ENCODE data around the gene DNPH1. TPM values are rescaled to one million over a fixed set of nuclear protein-coding genes. Genes with fewer than 3 reads are reported as not detected.

The DNPH1 gene
- polyA plus RNA-seq, 6 donors from 2014 or later = 101 to 176 (median 133) TPM

GRCh38 chr6:43247114-43247999 is 18.1 kb upstream of the DNPH1 start:
- Mint-ChIP-seq H3K27me3 (peaks cover 18 to 26% (median 24%) of the 10 kb centered on the region in 3 donors), H3K27ac (peak overlapping the region; percentile 87 to 94 (median 94)), H3K9me3 (no peaks in the 10 kb centered on the region), H3K36me3 (no peaks in the 10 kb centered on the region), H3K4me1 (peaks cover 23 to 26% (median 24%) of the 10 kb centered on the region in 3 donors), H3K4me3 (peak overlapping the region in 6 of 8 donors; percentile 87 to 97 (median 92))
- peak; percentile 90 for ATAC-seq (ENCODE audit: low read depth in 2 of 2)
- DNase-seq = peak; percentile 76

DNA sequence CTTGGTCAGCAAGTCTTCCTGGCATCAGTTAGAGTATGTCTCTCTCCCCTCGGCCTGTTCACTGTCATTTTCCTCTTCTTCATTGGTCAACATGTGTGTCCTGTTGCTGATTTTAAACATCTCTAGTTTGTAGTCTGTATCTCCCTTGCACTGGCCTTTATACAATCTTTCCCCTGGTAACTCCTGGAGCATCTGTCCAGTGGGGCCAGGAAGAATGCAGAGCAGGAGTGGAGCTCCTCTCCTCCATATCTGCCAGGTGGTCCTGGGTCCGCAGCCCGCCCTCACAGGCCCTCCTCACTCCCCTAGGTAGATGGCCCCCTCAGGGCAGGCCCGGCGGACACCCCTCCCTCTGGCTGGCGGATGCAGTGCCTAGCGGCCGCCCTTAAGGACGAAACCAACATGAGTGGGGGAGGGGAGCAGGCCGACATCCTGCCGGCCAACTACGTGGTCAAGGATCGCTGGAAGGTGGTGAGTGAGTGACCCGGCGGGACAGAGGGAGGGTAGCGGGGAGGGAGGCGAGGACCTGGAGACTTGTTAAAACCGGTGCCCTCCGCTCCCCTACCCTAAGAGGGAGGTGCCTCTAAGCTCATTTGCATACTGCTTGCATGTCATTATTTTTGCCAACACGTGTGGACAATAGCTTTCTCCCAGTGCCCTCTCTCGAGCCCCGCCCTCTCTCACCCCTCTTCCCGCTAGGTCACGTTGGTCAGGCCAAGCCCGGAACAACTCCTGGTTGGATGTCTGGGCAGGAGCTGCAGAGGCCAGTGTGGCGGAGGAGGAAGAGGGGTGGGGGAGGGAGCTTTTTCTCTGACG is 17.2 kb upstream of the DNPH1 start:
- Mint-ChIP-seq H3K4me1 (peaks cover 19 to 26% (median 24%) of the 10 kb centered on the region in 3 donors), H3K36me3 (no peaks in the 10 kb centered on the region), H3K27ac (peak overlapping the region in 5 of 6 donors; percentile 40 to 94 (median 89)), H3K4me3 (peak overlapping the region in 6 of 8 donors; percentile 87 to 97 (median 92)), H3K27me3 (peaks cover 9 to 26% (median 18%) of the 10 kb centered on the region in 3 donors), H3K9me3 (no peaks in the 10 kb centered on the region)
- DNase-seq (no peak), ATAC-seq (ENCODE audit: low read depth in 2 of 2) (peak; percentile 13 to 27)

- peaks cover 11 to 19% (median 18%) of the 10 kb centered on the region in 3 donors for H3K4me1 Mint-ChIP-seq
- peaks cover 7 to 33% (median 25%) of the 10 kb centered on the region in 3 donors for H3K27me3 Mint-ChIP-seq
- no peak overlapping the region for H3K27ac Mint-ChIP-seq
- H3K9me3 Mint-ChIP-seq = peaks cover 0 to 8% (median 7%) of the 10 kb centered on the region in 7 donors
- ATAC-seq (ENCODE audit: low read depth in 2 of 2) = no peak
- DNase-seq = no peak
- H3K4me3 Mint-ChIP-seq = no peak overlapping the region
- peaks cover 0 to 7% of the 10 kb centered on the region in 2 donors for H3K36me3 Mint-ChIP-seq
These were observed 14.5 kb upstream of the DNPH1 start for GRCh38 chr6:43243664-43244321.

DNA sequence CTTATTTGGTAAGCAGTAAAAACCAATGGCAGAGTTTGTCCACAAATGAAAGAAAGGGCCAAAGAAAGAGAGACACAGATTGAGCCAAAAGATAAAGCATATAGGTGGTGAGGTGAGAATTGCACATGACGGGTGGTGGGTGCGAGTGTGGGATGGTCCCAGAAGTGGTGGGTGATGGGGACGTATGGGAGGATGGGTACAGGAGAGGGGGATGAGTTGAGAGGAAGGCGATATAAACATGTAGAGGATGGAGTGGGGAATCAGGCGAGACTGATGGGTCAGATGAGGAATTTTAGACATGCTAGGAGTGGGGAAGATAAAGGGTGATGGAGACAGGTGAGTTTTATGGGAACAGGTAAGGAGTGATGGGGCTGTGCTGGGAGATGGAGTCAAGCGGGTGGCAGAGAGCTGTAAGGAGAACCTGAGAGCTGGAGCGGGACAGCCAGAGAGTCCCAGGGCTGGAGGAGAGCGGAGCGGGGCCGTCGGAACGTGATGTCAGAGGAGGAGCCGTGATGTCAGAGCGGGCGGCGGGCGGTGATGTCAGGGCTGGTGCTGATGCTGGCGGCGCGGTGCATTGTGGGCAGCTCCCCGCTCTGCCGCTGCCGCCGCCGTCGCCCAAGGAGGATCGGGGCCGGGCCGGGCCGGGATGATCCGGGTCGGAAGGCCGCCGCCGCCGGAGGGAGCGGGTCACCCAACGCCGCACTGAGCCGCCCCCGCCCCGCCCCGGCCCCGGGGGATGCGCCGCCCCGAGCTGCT is 13.8 kb upstream of the DNPH1 start, which contains the start of gene TTBK1:
TTBK1 (plus strand) TSS at position 574 of the 756 bp plus-strand sequence. CDS start 3,180 bp downstream, outside the sequence.
- no peak within 1 kb of the TSS for H3K4me3 Mint-ChIP-seq
- no peak within 1 kb of the TSS for H3K27ac Mint-ChIP-seq
- H3K36me3 Mint-ChIP-seq = peaks cover 0 to 12% of the 10 kb centered on the region in 2 donors
- DNase-seq (no peak), ATAC-seq (ENCODE audit: low read depth in 2 of 2) (no peak)
- peaks cover 0 to 9% (median 8%) of the 10 kb centered on the region in 7 donors for H3K9me3 Mint-ChIP-seq
- H3K4me1 Mint-ChIP-seq = peaks cover 11 to 18% (median 17%) of the 10 kb centered on the region in 3 donors
- peaks cover 14 to 33% (median 31%) of the 10 kb centered on the region in 3 donors for H3K27me3 Mint-ChIP-seq

GRCh38 chr6:43241446-43241845 is 12.2 kb upstream of the DNPH1 start:
- ATAC-seq (ENCODE audit: low read depth in 2 of 2) = no peak
- peaks cover 0 to 10% (median 8%) of the 10 kb centered on the region in 7 donors for H3K9me3 Mint-ChIP-seq
- DNase-seq = no peak
- peaks cover 0 to 12% of the 10 kb centered on the region in 2 donors for H3K36me3 Mint-ChIP-seq
- H3K4me3 Mint-ChIP-seq = no peak overlapping the region
- H3K27ac Mint-ChIP-seq = no peak overlapping the region
- H3K27me3 Mint-ChIP-seq = peaks cover 26 to 40% (median 28%) of the 10 kb centered on the region in 3 donors
- peaks cover 0 to 5% (median 2%) of the 10 kb centered on the region in 3 donors for H3K4me1 Mint-ChIP-seq

- H3K9me3 Mint-ChIP-seq = peaks cover 0 to 10% (median 8%) of the 10 kb centered on the region in 7 donors
- peaks cover 0 to under 1% (median 0%) of the 10 kb centered on the region in 3 donors for H3K4me1 Mint-ChIP-seq
- H3K27ac Mint-ChIP-seq = no peak overlapping the region
- H3K36me3 Mint-ChIP-seq = peaks cover 0 to 12% of the 10 kb centered on the region in 2 donors
- H3K4me3 Mint-ChIP-seq = peak overlapping the region in 1 of 8 donors; percentile 60
- peaks cover 29 to 40% (median 32%) of the 10 kb centered on the region in 3 donors for H3K27me3 Mint-ChIP-seq
- ATAC-seq (ENCODE audit: low read depth in 2 of 2) (no peak), DNase-seq (no peak)
These were observed 11.7 kb upstream of the DNPH1 start for GRCh38 chr6:43240950-43241349.

- Mint-ChIP-seq H3K27ac (no peak overlapping the region), H3K4me1 (no peaks in the 10 kb centered on the region), H3K27me3 (peaks cover 33 to 47% (median 43%) of the 10 kb centered on the region in 3 donors), H3K4me3 (no peak overlapping the region), H3K36me3 (peaks cover 0 to 12% of the 10 kb centered on the region in 2 donors), H3K9me3 (peaks cover 0 to 10% (median 8%) of the 10 kb centered on the region in 7 donors)
- ATAC-seq (ENCODE audit: low read depth in 2 of 2) = no peak
- no peak for DNase-seq
These were observed 9.8 kb upstream of the DNPH1 start for GRCh38 chr6:43239054-43239453.

DNA sequence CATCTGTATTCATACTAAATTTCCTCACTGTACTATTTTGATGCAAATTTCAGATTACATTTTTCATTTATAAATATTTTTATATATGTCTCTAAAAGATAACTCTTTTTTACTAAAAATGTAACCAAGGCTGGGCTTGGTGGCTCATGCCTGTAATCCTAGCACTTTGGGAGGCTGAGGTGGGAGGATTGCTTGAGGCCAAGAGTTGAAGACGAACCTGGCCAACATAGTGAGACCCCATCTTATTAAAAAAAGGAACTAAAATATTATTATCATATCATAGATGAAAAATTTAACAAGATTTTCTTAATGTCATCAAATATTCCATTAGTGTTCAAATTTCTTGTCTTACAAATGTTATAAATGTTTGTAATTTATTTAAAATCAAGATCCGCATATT is 6.6 kb upstream of the DNPH1 start:
- Mint-ChIP-seq H3K36me3 (peaks cover 0 to 12% of the 10 kb centered on the region in 2 donors), H3K9me3 (peaks cover 0 to 10% (median 8%) of the 10 kb centered on the region in 7 donors), H3K27me3 (peaks cover 23 to 65% (median 63%) of the 10 kb centered on the region in 3 donors)

DNA sequence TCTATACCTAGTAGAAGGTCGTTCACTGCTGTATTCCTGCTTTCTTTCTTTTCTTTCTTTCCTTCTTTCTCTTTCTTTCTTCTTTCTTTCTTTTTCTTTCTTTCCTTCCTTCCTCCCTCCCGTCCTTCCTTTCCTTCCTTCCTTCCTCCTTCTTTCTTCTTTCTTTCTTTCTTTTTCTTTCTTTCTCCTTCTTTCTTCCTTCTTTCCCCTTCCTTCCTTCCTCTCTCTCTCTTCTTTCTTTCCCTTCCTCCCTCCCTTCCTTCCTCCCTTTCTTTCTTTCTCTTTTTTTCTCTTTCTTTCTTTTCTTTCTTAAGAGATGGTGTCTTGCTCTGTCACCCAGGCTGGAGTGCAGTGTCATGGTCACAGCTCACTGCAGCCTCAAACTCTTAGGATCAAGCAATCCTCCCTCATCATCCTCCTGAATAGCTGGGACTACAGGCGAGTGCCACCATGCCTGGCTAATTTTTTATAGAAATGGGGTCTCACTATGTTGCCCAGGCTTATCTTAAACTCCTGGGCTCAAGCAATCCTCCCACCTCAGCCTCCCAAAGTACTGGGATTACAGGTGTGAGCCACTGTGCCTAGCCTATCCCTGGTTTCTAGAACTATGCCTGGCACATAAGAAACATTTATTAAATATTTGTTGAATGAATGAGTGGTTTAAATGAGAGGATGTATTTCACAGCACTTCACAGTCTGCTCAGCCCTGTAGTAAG is 2.6 kb upstream of the DNPH1 start:
- H3K4me3 Mint-ChIP-seq = peak overlapping the region in 5 of 8 donors; percentile 5 to 77 (median 49)
- no peak for DNase-seq
- H3K27me3 Mint-ChIP-seq = peaks cover 11 to 42% (median 29%) of the 10 kb centered on the region in 3 donors
- peak overlapping the region in 3 of 6 donors; percentile 40 to 88 (median 82) for H3K27ac Mint-ChIP-seq
- H3K9me3 Mint-ChIP-seq = no peaks in the 10 kb centered on the region
- ATAC-seq (ENCODE audit: low read depth in 2 of 2) = no peak
- no peaks in the 10 kb centered on the region for H3K36me3 Mint-ChIP-seq
- peaks cover 11 to 24% (median 16%) of the 10 kb centered on the region in 3 donors for H3K4me1 Mint-ChIP-seq

More for the DNA sequence above, 6.6 kb upstream of the DNPH1 start:
- Mint-ChIP-seq H3K27ac (no peak overlapping the region), H3K4me3 (no peak overlapping the region), H3K4me1 (peaks cover 0 to 7% (median 0%) of the 10 kb centered on the region in 3 donors)
- no peak for DNase-seq
- ATAC-seq (ENCODE audit: low read depth in 2 of 2) = no peak

DNA sequence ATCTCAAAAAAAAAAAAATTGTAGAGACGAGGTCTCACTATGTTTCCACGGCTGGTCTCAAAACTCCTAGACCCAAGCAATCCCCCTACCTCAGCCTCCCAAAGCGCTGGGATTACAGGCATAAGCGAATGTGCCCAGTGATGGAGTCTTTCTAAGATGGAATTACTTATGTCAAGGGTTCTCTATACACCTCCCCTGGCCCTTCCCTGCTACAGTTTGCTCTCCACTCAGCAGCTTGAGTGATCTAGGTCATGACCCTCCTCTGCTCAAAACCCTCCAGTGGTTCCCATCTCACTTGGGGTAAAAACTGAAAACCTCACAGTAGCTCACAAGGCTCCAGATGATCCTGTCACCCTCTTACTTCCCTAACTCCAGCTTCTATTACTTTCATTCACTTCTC is 1.8 kb upstream of the DNPH1 start:
- DNase-seq (no peak), ATAC-seq (ENCODE audit: low read depth in 2 of 2) (no peak)
- Mint-ChIP-seq H3K4me3 (peak overlapping the region in 3 of 8 donors; percentile 5 to 77 (median 13)), H3K4me1 (peaks cover 16 to 32% (median 24%) of the 10 kb centered on the region in 3 donors), H3K27ac (peak overlapping the region in 3 of 6 donors; percentile 9 to 78 (median 40)), H3K27me3 (peaks cover 8 to 34% (median 25%) of the 10 kb centered on the region in 3 donors), H3K36me3 (no peaks in the 10 kb centered on the region), H3K9me3 (no peaks in the 10 kb centered on the region)

DNA sequence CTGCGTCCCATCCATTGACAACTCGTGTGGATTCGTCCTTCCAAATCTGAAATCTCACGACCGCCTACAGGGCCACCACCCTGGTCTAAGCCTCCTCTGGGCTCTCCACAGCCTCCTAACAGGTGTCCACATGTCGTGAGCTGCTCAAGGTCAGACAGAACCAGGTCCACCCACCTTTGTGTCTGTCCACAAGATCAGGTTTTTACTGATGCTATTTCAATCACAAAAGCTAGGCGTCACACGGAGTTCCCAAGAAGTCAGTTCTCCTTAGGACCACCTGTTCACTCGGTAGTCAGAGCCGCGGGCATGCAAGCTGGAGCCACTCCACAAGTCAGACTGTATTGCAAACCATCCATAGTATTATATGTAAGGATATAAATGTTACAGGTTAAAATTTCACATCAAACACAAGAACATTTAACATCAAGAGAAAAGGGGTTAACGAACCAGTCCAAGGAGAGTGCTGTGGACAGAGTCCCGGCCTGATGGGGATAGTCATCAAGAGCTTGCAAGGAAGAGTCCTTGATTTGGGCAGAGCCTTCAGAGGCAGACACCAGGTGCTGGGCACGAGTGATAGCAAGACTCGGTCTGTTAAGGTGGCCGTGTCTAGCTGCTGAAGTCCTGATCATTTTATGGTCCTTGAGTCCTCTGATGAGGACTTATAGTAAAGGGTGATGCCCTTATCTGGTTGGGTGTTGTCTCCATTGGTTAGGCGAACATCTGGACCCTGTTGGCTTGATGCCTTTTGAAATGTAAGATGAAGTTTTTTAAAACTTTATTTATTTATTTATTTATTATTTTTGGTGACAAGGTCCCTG is 731 bp upstream of the DNPH1 start:
- ATAC-seq (ENCODE audit: low read depth in 2 of 2) (no peak), DNase-seq (no peak)
- peak overlapping the region; percentile 22 to 99 (median 93) for H3K27ac Mint-ChIP-seq
- H3K9me3 Mint-ChIP-seq = no peaks in the 10 kb centered on the region
- peak overlapping the region; percentile 86 to 94 (median 89) for H3K4me3 Mint-ChIP-seq
- peaks cover 4 to 28% (median 25%) of the 10 kb centered on the region in 3 donors for H3K27me3 Mint-ChIP-seq
- H3K4me1 Mint-ChIP-seq = peaks cover 24 to 42% (median 31%) of the 10 kb centered on the region in 3 donors
- H3K36me3 Mint-ChIP-seq = no peaks in the 10 kb centered on the region
